ENCODE results near the gene SLC22A23. TPM values are rescaled to one million over a fixed set of nuclear protein-coding genes. Genes with fewer than 3 reads are reported as not detected.

SLC22A23 gene
- total RNA-seq, 1 donor from 2014 or later, result 3.6 TPM

DNA sequence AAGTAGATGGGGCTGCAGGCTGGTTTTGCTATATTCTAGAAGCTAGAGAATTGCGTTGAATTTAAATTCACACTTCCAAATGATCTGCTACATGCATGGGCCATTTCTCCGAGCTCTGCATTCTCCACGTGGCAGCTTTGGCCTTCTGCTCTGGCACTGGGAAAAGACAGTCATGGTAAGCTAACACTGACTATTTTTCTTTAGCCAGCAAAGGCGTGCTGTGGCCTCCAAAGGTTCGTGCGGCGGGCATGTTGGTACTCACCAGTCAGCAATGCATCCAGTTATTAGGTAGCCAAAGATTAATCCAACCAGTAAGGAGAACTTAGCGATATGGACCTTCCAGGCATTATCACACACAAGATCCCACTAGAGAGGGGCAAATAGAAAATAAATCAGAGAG, 41.4 kb downstream of the SLC22A23 start:
- Histone ChIP-seq H3K36me3 (ENCODE audit: control insufficient read depth, insufficient read depth, low read length) (no peaks in the 10 kb centered on the region), H3K4me3 (ENCODE audit: low read depth, low read length) (no peak overlapping the region), H3K27me3 (ENCODE audit: control insufficient read depth, insufficient read depth, low read length) (no peaks in the 10 kb centered on the region)
- DNase-seq (ENCODE audit: low read depth), result no peak
- TF ChIP-seq, protein P1, sequence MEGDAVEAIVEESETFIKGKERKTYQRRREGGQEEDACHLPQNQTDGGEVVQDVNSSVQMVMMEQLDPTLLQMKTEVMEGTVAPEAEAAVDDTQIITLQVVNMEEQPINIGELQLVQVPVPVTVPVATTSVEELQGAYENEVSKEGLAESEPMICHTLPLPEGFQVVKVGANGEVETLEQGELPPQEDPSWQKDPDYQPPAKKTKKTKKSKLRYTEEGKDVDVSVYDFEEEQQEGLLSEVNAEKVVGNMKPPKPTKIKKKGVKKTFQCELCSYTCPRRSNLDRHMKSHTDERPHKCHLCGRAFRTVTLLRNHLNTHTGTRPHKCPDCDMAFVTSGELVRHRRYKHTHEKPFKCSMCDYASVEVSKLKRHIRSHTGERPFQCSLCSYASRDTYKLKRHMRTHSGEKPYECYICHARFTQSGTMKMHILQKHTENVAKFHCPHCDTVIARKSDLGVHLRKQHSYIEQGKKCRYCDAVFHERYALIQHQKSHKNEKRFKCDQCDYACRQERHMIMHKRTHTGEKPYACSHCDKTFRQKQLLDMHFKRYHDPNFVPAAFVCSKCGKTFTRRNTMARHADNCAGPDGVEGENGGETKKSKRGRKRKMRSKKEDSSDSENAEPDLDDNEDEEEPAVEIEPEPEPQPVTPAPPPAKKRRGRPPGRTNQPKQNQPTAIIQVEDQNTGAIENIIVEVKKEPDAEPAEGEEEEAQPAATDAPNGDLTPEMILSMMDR (IDR thresholded peaks at IDR 0.05; ENCODE audit: insufficient read depth, low read length, poor library complexity, severe bottlenecking), result no peak

DNA sequence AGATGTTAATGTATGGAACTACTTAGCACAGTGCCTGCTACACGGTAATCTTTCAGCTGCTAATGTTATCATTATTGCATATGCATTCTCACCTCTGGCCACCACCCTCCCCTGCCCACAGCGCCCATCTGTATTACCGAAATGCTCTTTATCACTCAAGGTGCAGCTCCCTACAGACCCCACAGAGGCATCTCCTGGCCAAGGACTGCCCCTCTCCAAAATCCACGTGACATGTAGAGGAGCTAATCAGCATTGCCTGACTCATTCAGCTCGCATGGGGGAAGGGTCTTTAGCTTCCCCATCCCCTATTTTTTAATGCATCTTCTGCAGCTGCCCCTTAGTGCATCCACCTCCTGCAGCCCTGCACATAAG, 41.8 kb downstream of the SLC22A23 start:
- no peaks in the 10 kb centered on the region for H3K27me3 ChIP-seq (ENCODE audit: control insufficient read depth, insufficient read depth, low read length)
- TF ChIP-seq, protein P1 (IDR thresholded peaks at IDR 0.05; ENCODE audit: insufficient read depth, low read length, poor library complexity, severe bottlenecking), result no peak

DNA sequence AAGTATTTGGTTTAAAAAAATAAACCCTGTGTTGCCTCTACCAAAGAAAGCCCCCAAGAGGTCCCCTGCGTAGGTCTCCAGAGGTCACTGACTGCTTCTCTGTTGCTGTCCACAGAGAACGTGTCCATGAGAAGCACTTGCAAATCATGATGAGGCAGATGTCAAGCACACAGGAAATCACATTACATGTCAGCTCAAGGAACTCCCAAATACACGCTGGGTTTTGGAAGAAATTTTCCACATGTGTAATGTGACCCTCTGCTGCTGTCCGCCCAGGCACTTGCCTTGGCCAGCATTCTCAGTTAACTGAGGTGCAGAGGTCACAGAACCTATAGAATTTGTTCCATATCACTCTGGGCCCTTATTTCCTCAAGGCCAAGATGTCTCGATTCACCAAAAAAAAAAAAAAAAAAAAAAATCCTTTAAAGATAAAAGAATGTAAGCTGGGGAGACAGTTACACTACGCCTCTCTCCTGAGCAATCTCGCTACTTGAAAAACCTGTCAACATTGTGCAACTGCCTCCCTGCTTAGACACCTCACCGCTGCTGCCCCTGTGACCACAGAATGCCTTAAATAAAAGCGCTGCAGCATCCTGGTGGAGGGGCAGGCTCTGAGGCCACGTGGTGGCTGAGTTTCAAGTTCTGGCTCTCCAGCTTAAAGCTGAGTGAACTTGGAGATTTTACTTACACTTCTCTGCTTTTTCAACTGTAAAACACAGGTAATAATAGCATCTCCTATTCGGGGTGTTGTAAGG, 42.3 kb downstream of the SLC22A23 start:
- H3K36me3 ChIP-seq (ENCODE audit: control insufficient read depth, insufficient read depth, low read length), result no peaks in the 10 kb centered on the region
- no peak for DNase-seq (ENCODE audit: low read depth)
- H3K27me3 ChIP-seq (ENCODE audit: control insufficient read depth, insufficient read depth, low read length), result no peaks in the 10 kb centered on the region
- no peak overlapping the region for H3K4me3 ChIP-seq (ENCODE audit: low read depth, low read length)
- TF ChIP-seq, protein P1 (IDR thresholded peaks at IDR 0.05; ENCODE audit: insufficient read depth, low read length, poor library complexity, severe bottlenecking), result no peak

More for the DNA sequence above, 41.8 kb downstream of the SLC22A23 start:
- no peaks in the 10 kb centered on the region for H3K36me3 ChIP-seq (ENCODE audit: control insufficient read depth, insufficient read depth, low read length)
- DNase-seq (ENCODE audit: low read depth), result no peak
- H3K4me3 ChIP-seq (ENCODE audit: low read depth, low read length), result no peak overlapping the region

DNA sequence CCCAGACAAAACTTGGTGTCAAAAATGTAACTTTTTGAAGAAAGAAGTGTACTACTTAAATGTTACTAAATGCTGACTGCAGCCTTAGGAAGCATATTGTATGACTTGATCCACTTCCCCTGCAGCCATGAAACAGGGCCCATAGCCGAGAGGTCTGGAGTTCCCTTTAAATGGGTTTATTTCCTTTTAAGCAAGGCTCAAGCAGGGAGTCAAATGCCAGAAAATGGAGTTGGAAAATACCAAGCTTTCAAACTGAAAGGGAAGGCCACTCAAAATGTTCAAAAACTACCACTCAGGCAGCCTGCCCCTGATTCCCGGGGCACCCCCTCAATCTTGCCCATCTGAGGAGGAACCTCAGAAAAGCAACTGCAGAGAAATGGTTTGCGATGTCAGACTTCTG, 43.3 kb downstream of the SLC22A23 start:
- H3K4me3 ChIP-seq (ENCODE audit: low read depth, low read length), result no peak overlapping the region
- H3K36me3 ChIP-seq (ENCODE audit: control insufficient read depth, insufficient read depth, low read length), result no peaks in the 10 kb centered on the region
- TF ChIP-seq, protein P1 (IDR thresholded peaks at IDR 0.05; ENCODE audit: insufficient read depth, low read length, poor library complexity, severe bottlenecking), result no peak
- H3K27me3 ChIP-seq (ENCODE audit: control insufficient read depth, insufficient read depth, low read length), result no peaks in the 10 kb centered on the region
- DNase-seq (ENCODE audit: low read depth), result no peak

DNA sequence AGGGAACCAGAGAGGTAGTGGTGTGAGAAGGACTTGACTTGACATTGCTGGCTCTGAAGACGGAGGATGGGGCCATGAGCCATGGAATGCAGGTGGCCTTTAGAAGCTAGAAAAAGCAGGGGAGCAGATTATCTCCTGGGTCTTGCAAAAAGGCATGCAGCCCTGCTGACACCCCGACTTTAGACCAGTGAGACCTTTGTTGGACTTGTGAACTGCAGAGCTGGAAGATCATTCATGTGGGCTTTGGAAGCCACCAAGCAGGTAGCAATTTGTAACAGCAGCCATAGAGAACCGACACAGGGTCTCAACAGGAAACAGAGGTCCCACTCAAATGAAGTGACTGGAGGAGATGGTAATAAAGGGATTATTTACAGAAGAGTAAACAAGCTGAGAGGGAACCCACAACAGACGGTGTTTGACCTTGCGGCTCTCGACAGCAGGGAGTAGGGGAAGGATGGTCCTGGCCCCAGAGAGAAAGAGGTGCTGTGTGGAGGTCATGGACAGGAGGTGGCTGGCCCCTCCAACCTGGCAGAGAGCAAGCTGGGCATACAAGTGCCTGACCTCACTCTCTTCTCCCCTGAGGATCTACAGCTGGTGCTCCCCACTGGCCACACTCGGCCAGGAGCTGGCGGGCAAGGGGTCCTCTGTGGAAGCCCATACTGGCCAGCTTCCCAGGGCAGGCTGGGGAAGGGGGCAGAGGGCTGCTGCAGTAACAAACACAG, 43.9 kb downstream of the SLC22A23 start:
- TF ChIP-seq, protein P1 (IDR thresholded peaks at IDR 0.05; ENCODE audit: insufficient read depth, low read length, poor library complexity, severe bottlenecking), result no peak
- no peaks in the 10 kb centered on the region for H3K36me3 ChIP-seq (ENCODE audit: control insufficient read depth, insufficient read depth, low read length)
- no peaks in the 10 kb centered on the region for H3K27me3 ChIP-seq (ENCODE audit: control insufficient read depth, insufficient read depth, low read length)
- no peak overlapping the region for H3K4me3 ChIP-seq (ENCODE audit: low read depth, low read length)
- no peak for DNase-seq (ENCODE audit: low read depth)
